ENCODE results near the gene CLTC.

Gene CLTC

GRCh38 chr17:59693582-59693981 lies 73.9 kb downstream of the CLTC start:
- peaks cover 0 to 2% (median 0%) of the 10 kb centered on the region in 5 donors for H3K4me1 ChIP-seq (ENCODE audit: control insufficient read depth in 5 of 5, insufficient read depth in 5 of 5, low read length in 5 of 5)

GRCh38 chr17:59694344-59694743 lies 74.6 kb downstream of the CLTC start:
- Histone ChIP-seq H3K36me3 (ENCODE audit: control insufficient read depth in 5 of 5, insufficient read depth in 5 of 5, low read length in 5 of 5) (peaks cover 67 to 95% (median 89%) of the 10 kb centered on the region in 5 donors), H3K9me3 (ENCODE audit: control insufficient read depth in 5 of 5, low read length in 5 of 5) (no peaks in the 10 kb centered on the region), H3K27me3 (ENCODE audit: control insufficient read depth in 5 of 5, insufficient read depth in 4 of 5, low read length in 5 of 5) (no peaks in the 10 kb centered on the region), H3K4me1 (ENCODE audit: control insufficient read depth in 5 of 5, insufficient read depth in 5 of 5, low read length in 5 of 5) (no peaks in the 10 kb centered on the region), H3K27ac (ENCODE audit: low read depth, low read length) (no peak overlapping the region), H3K9ac (ENCODE audit: low read length in 5 of 5) (no peak overlapping the region), H3K4me3 (ENCODE audit: low read depth in 1 of 5, low read length in 5 of 5) (no peak overlapping the region)

More at GRCh38 chr17:59693582-59693981, 73.9 kb downstream of the CLTC start:
- H3K9me3 ChIP-seq (ENCODE audit: control insufficient read depth in 5 of 5, low read length in 5 of 5), result no peaks in the 10 kb centered on the region
- no peak overlapping the region for H3K9ac ChIP-seq (ENCODE audit: low read length in 5 of 5)
- H3K27ac ChIP-seq (ENCODE audit: low read depth, low read length), result no peak overlapping the region
- no peak overlapping the region for H3K4me3 ChIP-seq (ENCODE audit: low read depth in 1 of 5, low read length in 5 of 5)
- H3K36me3 ChIP-seq (ENCODE audit: control insufficient read depth in 5 of 5, insufficient read depth in 5 of 5, low read length in 5 of 5), result peaks cover 62 to 93% (median 82%) of the 10 kb centered on the region in 5 donors
- no peaks in the 10 kb centered on the region for H3K27me3 ChIP-seq (ENCODE audit: control insufficient read depth in 5 of 5, insufficient read depth in 4 of 5, low read length in 5 of 5)

- Histone ChIP-seq H3K4me1 (ENCODE audit: control insufficient read depth in 5 of 5, insufficient read depth in 5 of 5, low read length in 5 of 5) (no peaks in the 10 kb centered on the region), H3K9ac (ENCODE audit: low read length in 5 of 5) (peak overlapping the region in 1 of 5 donors; percentile 18), H3K27me3 (ENCODE audit: control insufficient read depth in 5 of 5, insufficient read depth in 4 of 5, low read length in 5 of 5) (no peaks in the 10 kb centered on the region), H3K4me3 (ENCODE audit: low read depth in 1 of 5, low read length in 5 of 5) (no peak overlapping the region), H3K9me3 (ENCODE audit: control insufficient read depth in 5 of 5, low read length in 5 of 5) (no peaks in the 10 kb centered on the region), H3K27ac (ENCODE audit: low read depth, low read length) (no peak overlapping the region), H3K36me3 (ENCODE audit: control insufficient read depth in 5 of 5, insufficient read depth in 5 of 5, low read length in 5 of 5) (peaks cover 54 to 84% (median 76%) of the 10 kb centered on the region in 5 donors)
Measured at GRCh38 chr17:59695945-59696681, 76.4 kb downstream of the CLTC start.

GRCh38 chr17:59696682-59697277 lies 77.1 kb downstream of the CLTC start:
- Histone ChIP-seq H3K9me3 (ENCODE audit: control insufficient read depth in 5 of 5, low read length in 5 of 5) (no peaks in the 10 kb centered on the region), H3K27ac (ENCODE audit: low read depth, low read length) (no peak overlapping the region), H3K9ac (ENCODE audit: low read length in 5 of 5) (no peak overlapping the region), H3K4me1 (ENCODE audit: control insufficient read depth in 5 of 5, insufficient read depth in 5 of 5, low read length in 5 of 5) (no peaks in the 10 kb centered on the region), H3K27me3 (ENCODE audit: control insufficient read depth in 5 of 5, insufficient read depth in 4 of 5, low read length in 5 of 5) (no peaks in the 10 kb centered on the region), H3K36me3 (ENCODE audit: control insufficient read depth in 5 of 5, insufficient read depth in 5 of 5, low read length in 5 of 5) (peaks cover 50 to 80% (median 72%) of the 10 kb centered on the region in 5 donors), H3K4me3 (ENCODE audit: low read depth in 1 of 5, low read length in 5 of 5) (no peak overlapping the region)

GRCh38 chr17:59698143-59698542 lies 78.4 kb downstream of the CLTC start:
- peaks cover 52 to 69% (median 66%) of the 10 kb centered on the region in 5 donors for H3K36me3 ChIP-seq (ENCODE audit: control insufficient read depth in 5 of 5, insufficient read depth in 5 of 5, low read length in 5 of 5)
- no peak overlapping the region for H3K27ac ChIP-seq (ENCODE audit: low read depth, low read length)
- no peaks in the 10 kb centered on the region for H3K4me1 ChIP-seq (ENCODE audit: control insufficient read depth in 5 of 5, insufficient read depth in 5 of 5, low read length in 5 of 5)
- H3K4me3 ChIP-seq (ENCODE audit: low read depth in 1 of 5, low read length in 5 of 5), result no peak overlapping the region
- H3K9me3 ChIP-seq (ENCODE audit: control insufficient read depth in 5 of 5, low read length in 5 of 5), result no peaks in the 10 kb centered on the region
- H3K27me3 ChIP-seq (ENCODE audit: control insufficient read depth in 5 of 5, insufficient read depth in 4 of 5, low read length in 5 of 5), result no peaks in the 10 kb centered on the region
- H3K9ac ChIP-seq (ENCODE audit: low read length in 5 of 5), result no peak overlapping the region

GRCh38 chr17:59699218-59699617 lies 79.5 kb downstream of the CLTC start:
- no peak overlapping the region for H3K9ac ChIP-seq (ENCODE audit: low read length in 5 of 5)
- H3K4me3 ChIP-seq (ENCODE audit: low read depth in 1 of 5, low read length in 5 of 5), result no peak overlapping the region
- H3K9me3 ChIP-seq (ENCODE audit: control insufficient read depth in 5 of 5, low read length in 5 of 5), result no peaks in the 10 kb centered on the region
- H3K4me1 ChIP-seq (ENCODE audit: control insufficient read depth in 5 of 5, insufficient read depth in 5 of 5, low read length in 5 of 5), result no peaks in the 10 kb centered on the region
- H3K36me3 ChIP-seq (ENCODE audit: control insufficient read depth in 5 of 5, insufficient read depth in 5 of 5, low read length in 5 of 5), result peaks cover 45 to 60% (median 57%) of the 10 kb centered on the region in 5 donors
- H3K27ac ChIP-seq (ENCODE audit: low read depth, low read length), result no peak overlapping the region
- H3K27me3 ChIP-seq (ENCODE audit: control insufficient read depth in 5 of 5, insufficient read depth in 4 of 5, low read length in 5 of 5), result no peaks in the 10 kb centered on the region

- Histone ChIP-seq H3K36me3 (ENCODE audit: control insufficient read depth in 5 of 5, insufficient read depth in 5 of 5, low read length in 5 of 5) (peaks cover 40 to 54% (median 51%) of the 10 kb centered on the region in 5 donors), H3K4me3 (ENCODE audit: low read depth in 1 of 5, low read length in 5 of 5) (no peak overlapping the region), H3K4me1 (ENCODE audit: control insufficient read depth in 5 of 5, insufficient read depth in 5 of 5, low read length in 5 of 5) (peaks cover 0 to 2% (median 0%) of the 10 kb centered on the region in 5 donors), H3K27ac (ENCODE audit: low read depth, low read length) (no peak overlapping the region), H3K9me3 (ENCODE audit: control insufficient read depth in 5 of 5, low read length in 5 of 5) (no peaks in the 10 kb centered on the region), H3K27me3 (ENCODE audit: control insufficient read depth in 5 of 5, insufficient read depth in 4 of 5, low read length in 5 of 5) (no peaks in the 10 kb centered on the region), H3K9ac (ENCODE audit: low read length in 5 of 5) (no peak overlapping the region)
Measured at GRCh38 chr17:59699786-59700185, 80.1 kb downstream of the CLTC start.

- Histone ChIP-seq H3K27ac (ENCODE audit: low read depth, low read length) (no peak overlapping the region), H3K4me3 (ENCODE audit: low read depth in 1 of 5, low read length in 5 of 5) (no peak overlapping the region), H3K9me3 (ENCODE audit: control insufficient read depth in 5 of 5, low read length in 5 of 5) (no peaks in the 10 kb centered on the region), H3K36me3 (ENCODE audit: control insufficient read depth in 5 of 5, insufficient read depth in 5 of 5, low read length in 5 of 5) (peaks cover 23 to 33% (median 26%) of the 10 kb centered on the region in 5 donors), H3K9ac (ENCODE audit: low read length in 5 of 5) (no peak overlapping the region), H3K4me1 (ENCODE audit: control insufficient read depth in 5 of 5, insufficient read depth in 5 of 5, low read length in 5 of 5) (peaks cover 0 to 21% (median 16%) of the 10 kb centered on the region in 5 donors), H3K27me3 (ENCODE audit: control insufficient read depth in 5 of 5, insufficient read depth in 4 of 5, low read length in 5 of 5) (no peaks in the 10 kb centered on the region)
Measured at GRCh38 chr17:59702304-59702703, 82.6 kb downstream of the CLTC start.

- Histone ChIP-seq H3K27me3 (ENCODE audit: control insufficient read depth in 5 of 5, insufficient read depth in 4 of 5, low read length in 5 of 5) (no peaks in the 10 kb centered on the region), H3K4me1 (ENCODE audit: control insufficient read depth in 5 of 5, insufficient read depth in 5 of 5, low read length in 5 of 5) (peaks cover 0 to 37% (median 33%) of the 10 kb centered on the region in 5 donors), H3K36me3 (ENCODE audit: control insufficient read depth in 5 of 5, insufficient read depth in 5 of 5, low read length in 5 of 5) (peaks cover 0 to 7% (median under 1%) of the 10 kb centered on the region in 5 donors)
Measured at GRCh38 chr17:59707149-59707970, 87.7 kb downstream of the CLTC start, which contains the start of the genes PTRH2 and VMP1. TSS of gene PTRH2 (minus strand) at chr17:59707430. CDS start at chr17:59697978, 9,452 bp downstream. TSS of gene VMP1 (plus strand) at chr17:59707654. CDS start at chr17:59731447, 23,793 bp downstream.

More at GRCh38 chr17:59707149-59707970, 87.7 kb downstream of the CLTC start, which contains the start of the genes PTRH2 and VMP1:
- Histone ChIP-seq H3K9ac (ENCODE audit: low read length in 5 of 5) (peak within 1 kb of the TSS; percentile 91 to 97 (median 94)), H3K27ac (ENCODE audit: low read depth, low read length) (peak within 1 kb of the TSS; percentile 95), H3K9me3 (ENCODE audit: control insufficient read depth in 5 of 5, low read length in 5 of 5) (no peaks in the 10 kb centered on the region), H3K4me3 (ENCODE audit: low read depth in 1 of 5, low read length in 5 of 5) (peak within 1 kb of the TSS; percentile 83 to 98 (median 95))

All from subcutaneous abdominal adipose tissue (tissue), 5 donors.